Large intestine (tissue), 3 donors: Measurements from ENCODE around the gene PRLR. TPM values are rescaled to one million over a fixed set of nuclear protein-coding genes. Genes with fewer than 3 reads are reported as not detected.
A peak's percentile ranks its signal among the peaks of the same experiment; 100 is the strongest.
"Not testable (repeated sequence)": the region's sequence is repeated elsewhere in the genome, so short reads cannot be mapped to it uniquely, and the experiment has no call there.

Source experiments
- DNase-seq, 2 donors: peaks; one replicate each; pipeline versions ENCODE4 v3.0.0 to v3.0.0-alpha.2; 2013
- H3K27ac ChIP-seq: one replicate; pipeline ENCODE4 v1.5.1; 2013; ENCODE audit warnings: low read length
- H3K27me3 ChIP-seq: 2 replicates; pipeline ENCODE4 v1.6.1; 2013; ENCODE audit warnings: low read length; ENCODE audit not compliant: control insufficient read depth, insufficient read depth
- H3K36me3 ChIP-seq: 2 replicates; pipeline ENCODE4 v1.6.1; 2013; ENCODE audit warnings: low read length; ENCODE audit not compliant: control insufficient read depth, insufficient read depth
- H3K4me1 ChIP-seq: one replicate; pipeline ENCODE4 v1.6.1; 2013; ENCODE audit warnings: low read length; ENCODE audit not compliant: control insufficient read depth, insufficient read depth
- H3K4me3 ChIP-seq: one replicate; pipeline ENCODE4 v1.5.1; 2013; ENCODE audit warnings: low read length
- H3K9me3 ChIP-seq: one replicate; pipeline ENCODE4 v1.6.1; 2013; ENCODE audit warnings: mild to moderate bottlenecking, low read depth, low read length, moderate library complexity; ENCODE audit not compliant: control insufficient read depth
- WGBS: methylation state at CpG from one replicate; pipeline ENCODE4 v1.1.5; 2013; ENCODE audit warnings: low lambda C conversion rate; ENCODE audit not compliant: insufficient coverage; 5-methylcytosine and 5-hydroxymethylcytosine counted together
- polyA plus RNA-seq: library from polyadenylated mRNA; unstranded; fragments of 120-200 nt; gene quantifications from one replicate; pipeline ENCODE4 v1.2.1, GENCODE V29; 2013

The PRLR gene
- polyA plus RNA-seq, 1 donor = 56.0 TPM

DNA sequence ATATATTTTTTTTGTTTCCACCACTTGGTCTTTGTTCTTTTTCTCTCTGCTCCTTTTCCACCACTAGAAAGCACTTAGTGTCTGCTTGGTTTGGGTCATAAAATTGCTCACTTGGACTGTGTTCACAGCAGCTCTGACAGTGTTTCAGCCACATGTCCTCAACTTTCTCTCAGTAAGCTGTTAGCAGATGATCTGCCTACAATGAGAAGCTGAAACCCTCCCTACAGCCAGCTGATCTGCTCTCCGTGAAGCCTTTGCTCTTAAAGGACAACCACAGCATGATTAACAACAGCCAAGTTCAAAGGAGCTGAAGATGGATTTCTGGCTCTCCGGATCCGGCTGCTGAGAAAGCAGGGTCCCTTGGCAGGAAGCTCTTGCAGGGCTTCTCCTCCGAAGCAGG is 31.6 kb downstream of the PRLR start:
- Histone ChIP-seq H3K36me3 (no peaks in the 10 kb centered on the region), H3K9me3 (no peaks in the 10 kb centered on the region), H3K27ac (peak overlapping the region; percentile 75), H3K27me3 (no peaks in the 10 kb centered on the region), H3K4me1 (peaks cover 56% of the 10 kb centered on the region), H3K4me3 (no peak overlapping the region)
- peak; percentile 87 to 91 for DNase-seq
- WGBS = no CpG with 5 or more reads among the region's 4 CpGs

- Histone ChIP-seq H3K4me1 (peaks cover 55% of the 10 kb centered on the region), H3K4me3 (no peak overlapping the region), H3K27me3 (no peaks in the 10 kb centered on the region), H3K9me3 (no peaks in the 10 kb centered on the region), H3K36me3 (no peaks in the 10 kb centered on the region), H3K27ac (peak overlapping the region; percentile 75)
- no CpG with 5 or more reads among the region's 5 CpGs for WGBS
- DNase-seq = peak; percentile 16 to 55
These were observed 32.2 kb downstream of the PRLR start for GRCh38 chr5:35198075-35198474.

DNA sequence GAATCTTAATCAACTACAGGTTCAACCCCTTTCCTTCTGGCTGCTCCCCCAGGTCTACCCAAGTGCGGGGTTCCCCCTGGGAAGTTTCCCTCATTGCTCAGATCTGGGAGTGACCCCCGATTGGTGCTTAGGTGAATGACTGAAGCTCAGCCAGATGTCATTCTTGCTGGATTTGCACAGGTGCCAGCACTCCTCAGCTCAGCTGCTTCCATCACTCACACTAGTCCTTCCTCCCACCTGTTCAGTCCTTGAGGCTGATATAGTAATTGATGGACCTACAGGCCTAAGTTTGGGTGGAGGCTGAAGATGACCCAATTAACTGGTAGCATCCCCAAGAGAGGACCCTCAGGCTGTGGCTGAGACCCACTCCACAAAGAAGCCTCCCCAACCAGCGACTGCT is 32.9 kb downstream of the PRLR start:
- Histone ChIP-seq H3K27me3 (no peaks in the 10 kb centered on the region), H3K4me3 (no peak overlapping the region), H3K9me3 (no peaks in the 10 kb centered on the region), H3K36me3 (peaks cover 6% of the 10 kb centered on the region), H3K27ac (peak overlapping the region; percentile 75), H3K4me1 (peaks cover 57% of the 10 kb centered on the region)
- no CpG with 5 or more reads among the region's 3 CpGs for WGBS
- no peak for DNase-seq

- Histone ChIP-seq H3K9me3 (no peaks in the 10 kb centered on the region), H3K4me3 (peak overlapping the region; percentile 64), H3K27ac (peak overlapping the region; percentile 93), H3K27me3 (no peaks in the 10 kb centered on the region), H3K36me3 (peaks cover 9% of the 10 kb centered on the region), H3K4me1 (peaks cover 56% of the 10 kb centered on the region)
- peak; percentile 76 to 88 for DNase-seq
- 17% methylated on average over 1 of the region's 5 CpGs for WGBS
These were observed 34.8 kb downstream of the PRLR start for GRCh38 chr5:35195472-35195852.

DNA sequence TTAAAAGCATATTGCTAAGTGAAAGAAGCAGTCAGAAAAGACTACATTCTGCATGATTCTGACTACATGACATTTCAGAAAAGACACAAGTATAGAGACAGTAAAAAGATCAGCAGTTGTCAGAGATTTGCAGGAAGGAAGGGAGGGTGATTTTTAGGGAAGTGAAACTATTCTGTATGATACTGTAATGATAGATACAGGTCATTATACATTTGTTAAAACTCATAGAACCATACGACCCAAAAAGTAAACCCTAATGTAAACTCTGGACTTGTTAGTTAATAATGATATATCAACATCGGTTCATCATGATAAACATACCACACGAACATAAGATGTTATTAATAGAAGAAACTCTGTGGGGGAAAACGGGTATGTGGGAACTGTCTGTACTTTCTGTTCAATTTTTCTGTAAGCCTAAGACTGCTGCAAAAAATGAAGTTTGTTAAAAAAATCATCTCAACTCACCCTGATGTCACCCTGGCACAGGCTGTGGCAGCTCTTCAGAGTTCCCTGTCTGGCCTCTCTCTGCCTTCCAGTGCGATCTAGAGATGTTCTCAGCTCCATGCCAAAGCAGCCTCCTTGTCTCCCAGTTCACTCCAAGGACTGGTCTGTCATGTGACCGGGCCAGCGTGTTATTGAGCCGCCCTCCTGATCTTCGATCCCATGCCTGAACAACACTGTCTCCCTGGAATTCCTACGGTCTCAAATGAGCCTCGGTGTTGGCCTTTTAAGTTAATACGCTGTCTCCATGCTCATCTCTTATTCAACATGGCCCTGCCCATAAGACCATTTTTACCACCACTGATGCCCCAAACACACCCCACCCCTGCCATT is 35.4 kb downstream of the PRLR start:
- DNase-seq = peak; percentile 71 to 86
- H3K9me3 ChIP-seq = no peaks in the 10 kb centered on the region
- peak overlapping the region; percentile 64 for H3K4me3 ChIP-seq
- no peaks in the 10 kb centered on the region for H3K27me3 ChIP-seq
- 13% methylated on average over 3 of the region's 12 CpGs for WGBS
- peaks cover 56% of the 10 kb centered on the region for H3K4me1 ChIP-seq
- peaks cover 9% of the 10 kb centered on the region for H3K36me3 ChIP-seq
- H3K27ac ChIP-seq = peak overlapping the region; percentile 93

DNA sequence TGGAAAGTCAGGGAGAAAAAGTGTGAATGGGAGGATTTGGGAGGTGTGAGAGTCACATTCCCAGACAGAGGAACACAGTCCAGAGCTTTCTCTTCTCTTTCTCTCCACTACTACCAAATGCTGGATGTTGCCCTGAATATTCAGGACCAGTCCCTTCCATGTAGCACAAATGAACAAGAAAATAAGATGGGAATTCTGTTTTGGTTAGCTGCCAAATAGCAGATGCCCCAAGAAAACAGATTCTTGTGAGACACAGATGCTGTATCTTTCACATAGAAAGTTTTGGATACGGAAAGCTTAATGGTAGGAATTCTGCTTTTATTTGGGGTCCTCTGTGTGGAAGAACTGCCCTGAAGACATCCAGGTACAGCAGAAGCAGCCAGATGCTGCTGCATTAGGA is 37.8 kb downstream of the PRLR start:
- Histone ChIP-seq H3K36me3 (peaks cover 9% of the 10 kb centered on the region), H3K4me1 (peaks cover 47% of the 10 kb centered on the region), H3K4me3 (no peak overlapping the region), H3K27ac (no peak overlapping the region), H3K9me3 (no peaks in the 10 kb centered on the region), H3K27me3 (no peaks in the 10 kb centered on the region)
- WGBS = no CpG with 5 or more reads among the region's 1 CpG
- no peak for DNase-seq

DNA sequence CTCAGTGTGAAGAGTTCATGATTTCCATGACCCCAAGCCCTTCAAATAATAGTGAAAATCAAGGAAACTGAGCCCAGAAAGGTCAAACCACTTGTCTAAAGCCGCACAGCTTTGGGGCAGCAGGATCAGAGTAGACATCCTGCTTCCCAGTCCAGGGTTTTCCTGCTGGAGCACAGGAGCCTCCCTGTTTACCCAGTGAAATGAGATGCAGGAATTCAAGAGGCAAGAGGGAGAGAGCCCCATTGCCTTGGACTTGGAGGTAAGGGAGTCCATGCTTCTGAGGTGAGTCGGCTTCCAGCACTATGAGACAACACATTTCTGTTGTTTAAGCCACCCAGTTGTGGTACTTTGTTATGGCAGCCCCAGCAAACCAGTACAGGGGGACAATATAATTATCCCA is 40.5 kb downstream of the PRLR start:
- H3K4me1 ChIP-seq = peaks cover 52% of the 10 kb centered on the region
- whole genome bisulfite sequencing = no CpG with 5 or more reads among the region's 2 CpGs

DNA sequence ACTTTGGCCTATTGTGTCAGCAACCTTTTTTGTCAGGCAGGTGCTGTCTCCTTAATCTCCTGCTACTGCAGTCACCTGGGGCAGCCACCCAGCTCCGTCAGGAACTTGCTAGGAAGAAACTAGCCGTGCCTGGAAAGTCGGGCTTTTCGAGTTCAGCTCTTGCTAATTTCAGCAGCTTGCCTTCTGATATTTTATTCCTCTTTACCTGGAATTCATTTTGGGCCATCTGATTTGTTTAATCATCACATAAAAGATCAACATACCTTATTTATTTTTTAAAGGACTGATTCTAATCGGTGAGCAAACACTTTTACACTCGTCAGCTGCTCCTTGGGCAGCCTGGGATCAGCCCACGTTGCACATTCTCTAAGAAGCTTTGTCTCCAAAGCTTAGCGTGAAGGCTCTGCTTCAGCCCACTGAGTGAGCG is 42.2 kb downstream of the PRLR start:
- no peaks in the 10 kb centered on the region for H3K9me3 ChIP-seq
- no peak overlapping the region for H3K4me3 ChIP-seq
- no peaks in the 10 kb centered on the region for H3K27me3 ChIP-seq
- 40% methylated on average over 1 of the region's 9 CpGs for WGBS
- peak overlapping the region; percentile 66 for H3K27ac ChIP-seq
- DNase-seq = peak; percentile 49 to 77
- peaks cover 9% of the 10 kb centered on the region for H3K36me3 ChIP-seq
- H3K4me1 ChIP-seq = peaks cover 48% of the 10 kb centered on the region

More for the DNA sequence above, 40.5 kb downstream of the PRLR start:
- H3K27ac ChIP-seq, H3K36me3 ChIP-seq, DNase-seq, H3K4me3 ChIP-seq, H3K27me3 ChIP-seq, H3K9me3 ChIP-seq: not testable (repeated sequence)

DNA sequence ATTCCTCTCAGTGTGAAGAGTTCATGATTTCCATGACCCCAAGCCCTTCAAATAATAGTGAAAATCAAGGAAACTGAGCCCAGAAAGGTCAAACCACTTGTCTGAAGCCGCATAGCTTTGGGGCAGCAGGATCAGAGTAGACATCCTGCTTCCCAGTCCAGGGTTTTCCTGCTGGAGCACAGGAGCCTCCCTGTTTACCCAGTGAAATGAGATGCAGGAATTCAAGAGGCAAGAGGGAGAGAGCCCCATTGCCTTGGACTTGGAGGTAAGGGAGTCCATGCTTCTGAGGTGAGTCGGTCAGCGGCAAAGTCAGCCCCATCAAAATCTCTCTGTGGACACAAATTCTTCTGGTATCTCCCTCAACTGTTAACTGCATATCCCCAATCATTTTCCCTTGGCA is 42.7 kb downstream of the PRLR start:
- not testable (repeated sequence) for DNase-seq, H3K4me3 ChIP-seq, H3K9me3 ChIP-seq, H3K36me3 ChIP-seq, H3K27me3 ChIP-seq
- no CpG with 5 or more reads among the region's 3 CpGs for WGBS
- Histone ChIP-seq H3K27ac (peak overlapping the region; percentile 66), H3K4me1 (peaks cover 47% of the 10 kb centered on the region)

- Histone ChIP-seq H3K36me3 (peaks cover 1% of the 10 kb centered on the region), H3K4me1 (peaks cover 43% of the 10 kb centered on the region), H3K4me3 (no peak overlapping the region), H3K27me3 (no peaks in the 10 kb centered on the region), H3K9me3 (no peaks in the 10 kb centered on the region), H3K27ac (peak overlapping the region; percentile 77)
- no CpG with 5 or more reads among the region's 5 CpGs for WGBS
- no peak for DNase-seq
These were observed 43.5 kb downstream of the PRLR start for GRCh38 chr5:35186749-35187148.

DNA sequence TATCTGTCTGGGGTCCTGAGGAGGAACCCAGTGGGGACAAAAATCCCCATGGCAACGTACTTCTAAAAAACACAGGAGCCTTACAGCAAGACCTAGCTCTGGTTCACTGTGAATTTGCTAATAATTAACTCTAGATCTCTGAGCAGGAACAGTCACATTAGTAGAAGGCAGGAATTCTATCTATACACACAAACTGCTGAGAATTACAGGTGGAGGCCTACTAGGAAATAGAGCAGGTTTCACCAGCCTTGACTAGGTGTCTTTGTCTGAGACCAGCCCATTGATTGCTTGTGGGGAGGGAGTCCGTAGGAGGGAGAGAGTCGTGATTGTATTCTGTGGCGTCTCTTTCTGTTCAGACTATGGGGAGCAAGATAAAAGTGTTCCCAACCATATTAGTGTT is 44.8 kb downstream of the PRLR start:
- peak; percentile 53 to 85 for DNase-seq
- H3K27ac ChIP-seq = peak overlapping the region; percentile 77
- WGBS = no CpG with 5 or more reads among the region's 4 CpGs
- no peaks in the 10 kb centered on the region for H3K36me3 ChIP-seq
- no peak overlapping the region for H3K4me3 ChIP-seq
- H3K4me1 ChIP-seq = peaks cover 43% of the 10 kb centered on the region
- H3K27me3 ChIP-seq = no peaks in the 10 kb centered on the region
- H3K9me3 ChIP-seq = no peaks in the 10 kb centered on the region
